Measurements from ENCODE around the gene MEIOB.

The MEIOB gene

GRCh38 chr16:1821861-1822611, 49.9 kb downstream of the MEIOB start:
- TF ChIP-seq CTCF (conservative IDR thresholded peaks at IDR 0.05; ENCODE audit: low read length): no peak
- H3K4me3 ChIP-seq (ENCODE audit: low read length): no peak overlapping the region
- no peak for DNase-seq (ENCODE audit: low read depth)

- no peak overlapping the region for H3K4me3 ChIP-seq (ENCODE audit: low read length)
- DNase-seq (ENCODE audit: low read depth): no peak
- TF ChIP-seq CTCF (conservative IDR thresholded peaks at IDR 0.05; ENCODE audit: low read length): no peak
These were observed 51.0 kb downstream of the MEIOB start for GRCh38 chr16:1820946-1821290.

- DNase-seq (ENCODE audit: low read depth): no peak
- no peak overlapping the region for H3K4me3 ChIP-seq (ENCODE audit: low read length)
- TF ChIP-seq CTCF (conservative IDR thresholded peaks at IDR 0.05; ENCODE audit: low read length): no peak
These were observed 51.6 kb downstream of the MEIOB start for GRCh38 chr16:1820096-1820945.

GRCh38 chr16:1819611-1820010, 52.4 kb downstream of the MEIOB start:
- H3K4me3 ChIP-seq (ENCODE audit: low read length): no peak overlapping the region
- DNase-seq (ENCODE audit: low read depth): no peak
- no peak for TF ChIP-seq CTCF (conservative IDR thresholded peaks at IDR 0.05; ENCODE audit: low read length)

- DNase-seq (ENCODE audit: low read depth): no peak
- no peak overlapping the region for H3K4me3 ChIP-seq (ENCODE audit: low read length)
- no peak for TF ChIP-seq CTCF (conservative IDR thresholded peaks at IDR 0.05; ENCODE audit: low read length)
These were observed 53.0 kb downstream of the MEIOB start for GRCh38 chr16:1818873-1819525.

- no peak for DNase-seq (ENCODE audit: low read depth)
- no peak overlapping the region for H3K4me3 ChIP-seq (ENCODE audit: low read length)
- TF ChIP-seq CTCF (conservative IDR thresholded peaks at IDR 0.05; ENCODE audit: low read length): no peak
These were observed 53.6 kb downstream of the MEIOB start for GRCh38 chr16:1818204-1818872.

All from AG10803 (cell line).